Glomerular visceral epithelial cell (primary cell): ENCODE data around the gene NSUN6.

Experiments used
- DNase-seq: peaks from one replicate; pipeline ENCODE4 v3.0.0-alpha.2; 2016; ENCODE audit errors: extremely low spot score

The NSUN6 gene

GRCh38 chr10:18651324-18652007 is at the start of gene NSUN6:
Gene NSUN6 (minus strand): TSS chr10:18651587. CDS start chr10:18651203, 384 bp downstream.
- DNase-seq, result peak; percentile 82

DNA sequence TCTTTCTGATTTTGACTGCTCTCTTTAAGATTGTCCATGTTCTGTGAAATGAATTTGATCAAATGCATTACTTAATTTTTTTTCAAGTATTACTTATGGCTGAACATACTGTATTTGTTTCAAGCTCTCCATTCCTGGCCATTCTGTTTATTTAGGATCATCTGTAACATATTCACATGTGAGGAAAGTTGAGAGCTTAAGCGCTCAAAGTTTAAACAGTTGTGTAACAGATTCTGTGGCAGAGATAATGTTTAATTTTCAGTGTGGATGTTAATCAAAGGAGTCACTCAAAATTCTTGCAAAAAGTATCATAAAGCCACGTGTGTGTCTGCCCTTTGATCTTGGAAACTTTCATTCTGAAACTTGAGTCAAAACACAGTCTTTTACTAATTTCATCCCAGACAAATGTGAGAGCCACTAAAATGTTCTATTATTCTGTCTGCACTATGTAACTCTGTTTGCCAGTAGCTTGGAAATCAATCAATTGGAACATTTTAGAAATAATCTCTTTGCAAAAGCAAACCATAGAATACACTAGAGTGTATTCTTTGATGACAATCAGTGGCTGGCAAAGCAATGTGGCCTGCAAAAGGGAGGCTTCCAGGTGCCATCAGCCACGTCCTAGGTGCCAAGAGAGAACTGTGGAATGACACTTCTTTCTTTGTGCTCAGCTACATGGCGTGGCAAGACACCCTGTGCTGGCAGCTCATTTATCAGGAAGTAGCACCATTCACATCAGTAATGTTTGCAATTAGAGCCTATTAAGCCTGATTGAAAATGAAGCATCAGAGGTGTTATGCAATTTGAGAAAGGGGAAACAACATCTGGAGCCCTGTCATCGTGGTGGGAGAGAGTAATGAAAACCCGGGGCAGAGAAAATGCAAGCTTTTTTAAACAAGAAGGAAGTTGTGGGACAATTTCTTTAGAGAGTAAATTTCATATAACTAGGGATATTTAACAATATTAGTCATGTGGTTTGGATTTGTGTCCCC is 48.8 kb upstream of the NSUN6 start:
- no peak for DNase-seq

DNA sequence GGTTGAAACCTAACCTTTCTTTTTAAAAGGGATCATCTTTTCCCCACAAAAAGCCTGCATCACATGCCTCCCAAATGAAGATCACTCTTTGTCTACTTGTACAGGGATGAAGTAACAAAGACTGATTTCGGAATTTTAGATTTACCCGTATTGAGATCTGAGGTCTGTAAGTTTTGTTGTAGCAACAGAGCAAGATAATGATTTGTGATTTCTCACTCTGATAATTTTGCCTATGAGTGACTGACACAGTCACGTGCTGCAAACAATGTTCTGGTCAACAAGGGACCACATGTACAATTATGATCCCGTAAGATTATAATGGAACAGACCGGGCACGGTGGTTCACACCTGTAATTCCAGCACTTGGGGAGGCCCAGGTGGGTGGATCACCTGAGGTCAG is 39.2 kb upstream of the NSUN6 start:
- no peak for DNase-seq

GRCh38 chr10:18689498-18689897 is 38.1 kb upstream of the NSUN6 start:
- DNase-seq, result no peak

DNA sequence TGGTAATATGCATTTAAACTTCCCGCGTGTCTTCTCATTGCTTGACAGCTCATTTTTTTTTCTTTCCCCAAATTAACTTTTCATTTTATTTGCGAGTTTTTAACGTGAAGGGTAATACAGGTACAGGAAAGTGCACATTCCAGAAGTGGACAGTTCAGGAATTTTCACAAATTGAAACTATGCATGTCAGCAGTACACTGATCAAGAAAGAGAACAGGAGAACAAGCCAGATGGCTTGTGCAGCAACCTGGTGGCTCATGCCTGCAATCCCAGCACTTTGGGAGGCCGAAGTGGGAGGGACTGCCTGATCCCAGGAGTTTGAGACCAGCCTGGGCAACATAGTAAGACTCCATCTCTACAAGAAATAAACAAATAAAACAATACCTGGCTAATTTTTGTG is 36.3 kb upstream of the NSUN6 start:
- DNase-seq, result no peak

- DNase-seq, result no peak
These were observed 35.8 kb upstream of the NSUN6 start for GRCh38 chr10:18687195-18687594.

- DNase-seq, result no peak
These were observed 34.2 kb upstream of the NSUN6 start for GRCh38 chr10:18685555-18685954.

DNA sequence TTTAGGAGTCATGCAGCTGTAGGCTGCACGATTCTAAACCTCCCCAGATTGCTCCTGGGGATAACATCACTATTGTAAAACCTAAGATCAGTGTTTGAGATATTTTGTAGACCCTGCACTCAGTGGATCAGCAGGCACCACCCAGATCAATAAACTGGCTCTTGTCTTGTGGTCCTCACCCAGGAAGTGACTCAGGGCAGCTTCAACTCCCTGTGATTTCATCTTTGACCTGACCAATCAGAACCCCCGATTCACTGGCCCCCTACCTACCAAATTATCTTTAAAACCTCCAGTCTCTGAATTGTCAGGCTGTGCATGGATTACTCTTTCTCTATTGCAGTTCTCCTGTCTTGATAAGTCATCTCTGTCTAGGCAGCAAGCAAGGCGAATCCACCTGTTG is 33.6 kb upstream of the NSUN6 start:
- no peak for DNase-seq

DNA sequence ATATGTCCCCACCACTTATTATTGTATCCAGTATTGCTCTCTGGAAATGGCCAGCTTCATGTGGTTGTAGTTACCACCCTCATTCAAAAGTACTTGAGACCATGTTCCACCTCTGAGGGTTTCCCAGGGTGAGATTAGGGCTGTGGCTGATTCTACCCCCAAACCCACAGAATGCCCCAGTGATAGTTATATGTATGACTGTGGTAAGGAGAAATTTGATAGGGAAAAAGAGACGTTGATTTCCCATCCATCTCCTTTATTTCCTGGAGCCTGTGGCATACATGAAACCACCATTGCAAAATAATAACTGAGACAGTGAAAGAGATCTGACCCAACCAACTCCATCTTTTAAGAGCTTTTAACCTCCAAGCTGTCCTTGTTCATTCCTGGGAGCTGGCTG is 33.0 kb upstream of the NSUN6 start:
- DNase-seq, result no peak

DNA sequence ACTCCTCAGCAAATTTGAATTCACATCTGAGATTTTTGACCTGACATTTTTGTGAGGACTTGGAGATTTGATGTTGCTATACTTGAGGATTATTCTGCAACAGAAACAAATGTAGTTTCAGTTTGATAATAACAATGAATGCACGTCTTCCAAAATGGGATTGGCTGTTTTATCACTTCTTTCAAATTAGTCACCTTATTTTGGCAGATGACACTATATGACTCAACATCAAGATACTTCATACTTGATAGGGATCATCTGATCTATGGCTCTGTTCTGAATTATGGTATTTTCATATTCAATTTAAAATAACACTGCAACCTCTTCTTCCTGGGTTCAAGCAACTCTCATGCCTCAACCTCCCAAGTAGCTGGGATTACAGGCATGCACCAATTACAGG is 32.0 kb upstream of the NSUN6 start:
- no peak for DNase-seq

DNA sequence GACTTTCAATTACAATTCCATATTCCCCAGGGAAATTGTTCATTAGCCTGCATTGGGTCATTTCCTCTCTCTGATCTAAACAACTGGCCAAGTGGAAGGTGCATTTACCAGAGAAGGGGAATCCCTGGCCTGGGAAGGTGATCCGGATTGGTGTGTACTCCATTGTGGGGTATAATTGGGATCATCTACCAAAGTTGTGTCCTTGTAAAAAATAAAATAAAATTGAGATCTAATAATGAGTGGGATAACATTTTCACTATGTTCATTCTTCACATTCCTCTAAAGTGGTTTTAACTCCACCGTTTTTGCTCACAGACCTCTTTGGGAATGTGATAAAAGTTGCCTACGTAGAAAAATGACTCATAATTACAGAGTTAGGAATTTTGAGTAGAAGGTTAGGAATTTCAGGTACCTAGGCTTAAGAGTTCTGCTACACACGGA is 30.6 kb upstream of the NSUN6 start:
- peak; percentile 62 for DNase-seq

- DNase-seq, result no peak
These were observed 30.0 kb upstream of the NSUN6 start for GRCh38 chr10:18681366-18681765.

GRCh38 chr10:18680754-18681153 is 29.4 kb upstream of the NSUN6 start:
- no peak for DNase-seq

DNA sequence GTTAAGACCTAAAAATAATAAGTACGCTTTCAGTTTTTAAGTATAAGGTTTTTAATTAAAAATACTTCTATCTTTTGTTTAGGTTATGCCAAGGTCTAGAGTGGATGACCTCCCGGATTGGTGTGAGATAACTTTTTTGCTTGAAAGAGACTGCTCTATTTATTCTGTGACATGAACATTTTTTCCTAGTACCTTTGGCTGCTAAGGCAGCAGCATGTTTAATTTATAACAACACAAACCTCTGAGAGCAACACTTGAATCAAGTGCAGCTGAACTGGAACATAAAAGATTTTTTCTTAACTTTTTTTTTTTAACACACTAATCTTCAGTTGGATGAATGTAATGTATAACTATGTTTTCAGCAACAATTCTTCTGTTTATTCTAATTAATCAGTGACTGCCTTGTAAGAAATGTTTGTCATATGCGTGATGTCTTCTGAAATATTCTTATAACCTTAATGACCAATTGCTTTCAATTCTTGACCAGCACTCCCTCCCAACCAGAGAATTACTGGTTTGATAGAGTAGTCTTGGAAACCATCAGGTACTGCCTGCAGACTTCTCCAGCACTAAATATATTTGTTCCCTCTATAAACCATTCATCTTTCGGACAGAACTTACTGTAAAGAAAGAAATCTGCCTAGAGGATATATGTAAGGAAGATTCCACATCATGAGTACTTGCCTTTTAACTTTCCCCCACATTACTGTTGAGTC is 23.9 kb upstream of the NSUN6 start:
- DNase-seq, result no peak

- no peak for DNase-seq
These were observed 16.6 kb upstream of the NSUN6 start for GRCh38 chr10:18668026-18668425.

DNA sequence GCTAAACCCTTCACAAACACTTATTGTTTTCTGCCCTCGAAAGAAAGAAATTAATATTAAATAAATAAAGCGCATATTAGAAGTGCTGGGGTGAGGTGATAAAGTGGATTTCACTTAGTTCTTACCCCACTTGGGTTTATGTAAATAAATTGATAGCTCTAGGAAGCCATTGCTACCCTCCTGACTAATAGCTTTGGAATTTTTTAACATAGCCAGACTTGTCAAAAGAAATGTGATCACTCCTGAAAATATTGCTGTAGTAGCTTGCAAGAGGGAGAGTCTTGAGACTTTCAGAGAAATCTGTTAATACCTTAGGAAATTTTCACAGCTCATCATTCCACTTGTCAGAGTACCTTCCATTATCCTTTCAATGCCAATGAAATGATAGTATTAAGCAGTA is 15.4 kb upstream of the NSUN6 start:
- peak; percentile 50 for DNase-seq

- no peak for DNase-seq
These were observed 14.6 kb upstream of the NSUN6 start for GRCh38 chr10:18665815-18666558.

DNA sequence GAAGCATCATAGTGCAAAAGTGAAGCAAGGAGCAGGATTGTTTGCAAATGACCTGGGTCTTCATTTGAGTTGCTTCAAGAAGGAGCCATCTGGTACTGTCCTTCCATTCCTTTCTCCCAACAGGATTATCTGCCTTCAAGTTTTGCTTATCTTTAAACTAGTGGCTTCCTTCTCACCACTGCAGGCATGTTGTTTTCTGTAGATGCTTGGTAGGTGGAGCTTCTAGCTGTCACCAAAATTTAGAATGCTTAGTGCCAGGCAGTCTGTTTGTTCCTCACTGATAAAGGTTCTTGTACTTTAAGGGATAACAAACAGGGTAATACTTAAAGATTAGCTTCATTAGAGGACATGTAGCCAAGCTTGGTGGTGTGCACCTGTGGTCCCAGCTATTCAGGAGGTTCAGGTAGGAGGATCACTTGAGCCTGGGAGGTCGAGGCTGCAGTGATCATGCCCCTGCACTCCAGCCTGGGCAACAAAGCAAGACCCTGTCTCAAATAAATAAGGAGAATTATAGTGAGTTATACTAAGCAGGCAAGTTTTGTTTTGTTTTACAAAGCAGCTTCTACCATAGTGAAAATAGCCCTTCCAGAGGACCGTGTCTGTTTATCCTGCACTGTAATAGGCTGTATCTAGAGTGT is 13.6 kb upstream of the NSUN6 start:
- DNase-seq, result no peak

GRCh38 chr10:18660816-18661431 is 9.5 kb upstream of the NSUN6 start:
- no peak for DNase-seq

- peak; percentile 48 for DNase-seq
These were observed 8.6 kb upstream of the NSUN6 start for GRCh38 chr10:18659819-18660535.
